Osteocyte (in vitro differentiated cells): Measurements from ENCODE around the gene CAB39. TPM values are rescaled to one million over a fixed set of nuclear protein-coding genes. Genes with fewer than 3 reads are reported as not detected.
A peak's percentile ranks its signal among the peaks of the same experiment; 100 is the strongest.

Experiments used
- DNase-seq: peaks from one replicate; pipeline ENCODE4 v3.0.0; 2021; ENCODE audit warnings: mixed read lengths; ENCODE audit not compliant: unreplicated experiment; ENCODE audit errors: extremely low spot score
- H3K27ac Mint-ChIP-seq: one replicate; pipeline ENCODE4 v1.8.0; 2021; ENCODE audit warnings: mild to moderate bottlenecking, mixed read lengths; ENCODE audit not compliant: unreplicated experiment
- H3K27me3 Mint-ChIP-seq: one replicate; pipeline ENCODE4 v1.8.0; 2021; ENCODE audit warnings: mixed read lengths; ENCODE audit not compliant: unreplicated experiment
- H3K36me3 Mint-ChIP-seq: one replicate; pipeline ENCODE4 v1.8.0; 2021; ENCODE audit warnings: mixed read lengths; ENCODE audit not compliant: unreplicated experiment
- H3K4me1 Mint-ChIP-seq: one replicate; pipeline ENCODE4 v1.8.0; 2021; ENCODE audit warnings: mixed read lengths; ENCODE audit not compliant: unreplicated experiment
- H3K4me3 Mint-ChIP-seq: one replicate; pipeline ENCODE4 v1.8.0; 2021; ENCODE audit warnings: mild to moderate bottlenecking, moderate library complexity, mixed read lengths; ENCODE audit not compliant: unreplicated experiment
- H3K9me3 Mint-ChIP-seq: one replicate; pipeline ENCODE4 v1.8.0; 2021; ENCODE audit warnings: mixed read lengths; ENCODE audit not compliant: unreplicated experiment
- total RNA-seq: library from RNA; stranded (reverse); gene quantifications from 2 replicates; pipeline ENCODE4 v1.2.1, GENCODE V29; 2021
- TF ChIP-seq, protein P1 (sequence below): fragments of 200-600 bp; sonication (generic); IDR thresholded peaks from 2 replicates; pipeline ENCODE4 v1.5.0; 2021; ENCODE audit warnings: antibody characterized with exemption, mild to moderate bottlenecking, moderate library complexity

CAB39 gene
- total RNA-seq, 1 donor from 2014 or later = 40.8 TPM

GRCh38 chr2:230761704-230762103 lies 49.1 kb downstream of the CAB39 start:
- peaks cover 25% of the 10 kb centered on the region for H3K36me3 Mint-ChIP-seq
- H3K4me1 Mint-ChIP-seq = peaks cover 31% of the 10 kb centered on the region
- no peak for DNase-seq
- no peaks in the 10 kb centered on the region for H3K9me3 Mint-ChIP-seq
- no peak overlapping the region for H3K4me3 Mint-ChIP-seq
- no peaks in the 10 kb centered on the region for H3K27me3 Mint-ChIP-seq
- H3K27ac Mint-ChIP-seq = no peak overlapping the region
- TF ChIP-seq, protein P1, sequence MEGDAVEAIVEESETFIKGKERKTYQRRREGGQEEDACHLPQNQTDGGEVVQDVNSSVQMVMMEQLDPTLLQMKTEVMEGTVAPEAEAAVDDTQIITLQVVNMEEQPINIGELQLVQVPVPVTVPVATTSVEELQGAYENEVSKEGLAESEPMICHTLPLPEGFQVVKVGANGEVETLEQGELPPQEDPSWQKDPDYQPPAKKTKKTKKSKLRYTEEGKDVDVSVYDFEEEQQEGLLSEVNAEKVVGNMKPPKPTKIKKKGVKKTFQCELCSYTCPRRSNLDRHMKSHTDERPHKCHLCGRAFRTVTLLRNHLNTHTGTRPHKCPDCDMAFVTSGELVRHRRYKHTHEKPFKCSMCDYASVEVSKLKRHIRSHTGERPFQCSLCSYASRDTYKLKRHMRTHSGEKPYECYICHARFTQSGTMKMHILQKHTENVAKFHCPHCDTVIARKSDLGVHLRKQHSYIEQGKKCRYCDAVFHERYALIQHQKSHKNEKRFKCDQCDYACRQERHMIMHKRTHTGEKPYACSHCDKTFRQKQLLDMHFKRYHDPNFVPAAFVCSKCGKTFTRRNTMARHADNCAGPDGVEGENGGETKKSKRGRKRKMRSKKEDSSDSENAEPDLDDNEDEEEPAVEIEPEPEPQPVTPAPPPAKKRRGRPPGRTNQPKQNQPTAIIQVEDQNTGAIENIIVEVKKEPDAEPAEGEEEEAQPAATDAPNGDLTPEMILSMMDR = no peak

DNA sequence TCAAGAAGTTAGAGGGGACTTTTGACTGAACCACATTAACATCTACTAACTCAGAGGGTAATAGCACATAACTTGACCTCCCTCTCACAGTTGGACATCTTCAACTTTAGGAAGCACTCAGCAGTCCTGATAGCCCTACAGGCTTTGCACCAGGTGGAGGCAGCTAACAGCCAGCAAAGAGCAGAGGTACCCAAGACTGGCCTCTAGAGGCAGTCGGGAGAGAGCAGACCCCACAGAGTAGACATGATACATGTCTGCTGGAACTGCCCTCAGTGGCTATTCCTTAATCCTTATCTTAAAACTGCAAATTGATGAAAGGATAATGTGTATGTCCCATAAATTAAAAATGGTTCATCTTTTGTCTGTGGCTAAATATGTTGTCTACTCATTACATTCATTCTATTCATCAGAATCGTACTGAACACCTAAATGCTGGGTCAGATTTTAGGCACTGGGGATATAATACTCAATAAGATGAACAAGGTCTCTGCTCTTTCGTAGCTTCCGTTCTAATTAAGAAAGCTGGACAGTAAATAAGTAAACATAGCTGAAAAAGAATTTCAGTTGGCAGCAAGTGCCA lies 49.8 kb downstream of the CAB39 start:
- H3K27me3 Mint-ChIP-seq = no peaks in the 10 kb centered on the region
- H3K4me3 Mint-ChIP-seq = no peak overlapping the region
- no peak overlapping the region for H3K27ac Mint-ChIP-seq
- no peaks in the 10 kb centered on the region for H3K9me3 Mint-ChIP-seq
- peaks cover 24% of the 10 kb centered on the region for H3K4me1 Mint-ChIP-seq
- peaks cover 32% of the 10 kb centered on the region for H3K36me3 Mint-ChIP-seq
- TF ChIP-seq, protein P1 = peak; percentile 51
- DNase-seq = no peak

GRCh38 chr2:230764346-230764745 lies 51.7 kb downstream of the CAB39 start:
- peaks cover 45% of the 10 kb centered on the region for H3K36me3 Mint-ChIP-seq
- no peak overlapping the region for H3K4me3 Mint-ChIP-seq
- DNase-seq = no peak
- no peaks in the 10 kb centered on the region for H3K27me3 Mint-ChIP-seq
- peaks cover 4% of the 10 kb centered on the region for H3K4me1 Mint-ChIP-seq
- H3K9me3 Mint-ChIP-seq = no peaks in the 10 kb centered on the region
- H3K27ac Mint-ChIP-seq = no peak overlapping the region
- TF ChIP-seq, protein P1 = no peak

DNA sequence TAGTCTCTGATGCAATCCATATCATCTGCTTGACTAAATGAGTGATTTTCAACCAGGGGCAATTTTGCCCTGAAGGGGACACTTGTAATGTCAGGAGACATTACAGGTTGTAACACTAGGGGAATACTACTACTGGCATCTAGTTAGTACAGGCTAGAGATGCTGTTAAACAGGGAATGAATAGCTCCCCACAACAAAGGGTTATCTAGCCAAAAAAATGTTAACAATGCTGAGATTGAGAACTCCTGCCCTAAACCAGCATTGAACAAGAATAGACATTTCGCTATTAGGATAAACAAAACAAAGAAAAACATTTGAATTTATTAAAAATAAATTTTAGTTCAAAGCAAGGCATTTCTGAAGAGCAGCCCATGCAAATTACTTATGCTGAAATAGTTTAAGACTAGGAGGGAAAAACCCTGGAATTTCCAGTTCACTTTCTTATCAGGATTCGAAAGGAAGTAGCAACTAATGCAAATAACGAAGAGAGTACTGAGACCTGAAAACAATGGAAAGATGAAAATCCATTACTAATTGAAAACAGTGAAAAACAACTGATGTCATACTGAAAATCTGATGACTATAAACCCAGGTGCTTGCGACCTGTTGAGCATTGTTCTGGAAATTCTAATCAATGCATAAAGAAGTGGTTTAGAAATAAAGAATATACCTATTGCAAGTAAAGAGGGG lies 53.1 kb downstream of the CAB39 start:
- Mint-ChIP-seq H3K27ac (no peak overlapping the region), H3K36me3 (peaks cover 43% of the 10 kb centered on the region), H3K4me3 (no peak overlapping the region), H3K4me1 (no peaks in the 10 kb centered on the region), H3K9me3 (no peaks in the 10 kb centered on the region), H3K27me3 (no peaks in the 10 kb centered on the region)
- TF ChIP-seq, protein P1 = no peak
- no peak for DNase-seq

DNA sequence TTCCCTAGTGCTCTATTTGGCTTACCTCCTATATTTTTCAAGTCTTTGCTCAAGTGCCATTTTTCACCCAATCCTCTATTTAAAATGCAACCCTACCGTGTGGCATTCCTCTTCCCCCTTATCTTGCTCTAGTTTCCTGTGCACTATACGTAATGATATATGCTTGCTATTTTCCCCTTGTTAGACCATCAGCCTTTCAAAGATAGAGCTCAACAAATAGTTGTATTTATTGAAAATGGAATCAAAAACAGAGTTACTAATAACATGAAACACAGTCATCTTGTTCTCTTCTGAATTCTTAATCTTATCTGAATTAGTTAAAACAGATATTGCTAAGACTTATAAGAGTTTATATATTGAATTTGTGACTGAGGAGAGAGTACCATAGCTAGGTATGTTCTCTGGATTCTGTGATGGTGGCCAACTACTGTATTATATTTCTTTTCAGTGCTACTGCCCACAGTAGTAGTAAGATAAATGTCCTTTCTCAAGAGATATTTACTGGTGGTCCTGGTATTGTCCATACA lies 55.3 kb downstream of the CAB39 start:
- Mint-ChIP-seq H3K9me3 (peaks cover 7% of the 10 kb centered on the region), H3K27me3 (no peaks in the 10 kb centered on the region), H3K27ac (no peak overlapping the region), H3K36me3 (peaks cover 48% of the 10 kb centered on the region), H3K4me1 (no peaks in the 10 kb centered on the region), H3K4me3 (no peak overlapping the region)
- TF ChIP-seq, protein P1 = no peak
- no peak for DNase-seq
